Stimulated activated CD8-positive, alpha-beta memory T cell treated with anti-CD3 and anti-CD28 coated beads, Interleukin-7, amount 100 ng/mL, for 4 hours (primary cell): ENCODE data around the gene GSTO2.

Source experiments
- DNase-seq, 2 donors: peaks; one replicate each; pipeline ENCODE4 v3.0.0-alpha.2; 2020; ENCODE audit warnings: low read depth in 2 of 2

Gene GSTO2

GRCh38 chr10:104325436-104326435 is 56.8 kb downstream of the GSTO2 start:
- no peak for DNase-seq

DNA sequence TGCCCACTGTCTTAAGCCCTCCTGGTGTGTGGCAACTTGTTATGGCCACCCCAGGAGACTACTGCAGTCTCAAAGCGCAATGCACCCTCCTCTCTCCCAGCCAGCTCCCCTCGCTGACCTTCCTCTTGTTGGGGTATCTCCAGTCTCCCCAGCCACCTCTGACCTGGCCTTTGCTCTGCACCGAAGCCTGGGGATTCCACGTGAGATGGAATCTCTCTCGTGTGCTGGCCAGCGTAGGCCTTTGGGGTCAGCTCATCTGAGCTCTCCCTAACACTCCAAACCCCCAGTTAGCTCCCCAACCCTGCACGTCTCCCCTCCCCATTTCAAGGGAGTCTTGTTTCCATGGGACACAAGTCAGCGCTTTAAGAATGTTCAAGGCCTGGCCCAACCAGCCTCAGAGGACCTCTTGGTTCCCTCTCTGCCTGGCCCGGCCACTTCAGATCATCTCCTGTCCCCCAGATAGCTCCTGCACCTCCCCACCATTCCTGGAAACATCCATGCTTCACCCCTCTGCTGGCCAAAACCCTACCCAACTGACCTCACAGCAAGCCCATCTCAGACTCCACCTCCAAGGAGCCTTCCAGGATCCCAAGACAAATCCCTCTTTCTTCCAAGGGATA is 58.1 kb downstream of the GSTO2 start:
- DNase-seq, result no peak

GRCh38 chr10:104327745-104328645 is 59.0 kb downstream of the GSTO2 start:
- no peak for DNase-seq

- no peak for DNase-seq
Observed at GRCh38 chr10:104328646-104328895, 59.6 kb downstream of the GSTO2 start.

GRCh38 chr10:104328896-104329710 is 60.1 kb downstream of the GSTO2 start:
- peak; percentile 76 to 81 for DNase-seq

DNA sequence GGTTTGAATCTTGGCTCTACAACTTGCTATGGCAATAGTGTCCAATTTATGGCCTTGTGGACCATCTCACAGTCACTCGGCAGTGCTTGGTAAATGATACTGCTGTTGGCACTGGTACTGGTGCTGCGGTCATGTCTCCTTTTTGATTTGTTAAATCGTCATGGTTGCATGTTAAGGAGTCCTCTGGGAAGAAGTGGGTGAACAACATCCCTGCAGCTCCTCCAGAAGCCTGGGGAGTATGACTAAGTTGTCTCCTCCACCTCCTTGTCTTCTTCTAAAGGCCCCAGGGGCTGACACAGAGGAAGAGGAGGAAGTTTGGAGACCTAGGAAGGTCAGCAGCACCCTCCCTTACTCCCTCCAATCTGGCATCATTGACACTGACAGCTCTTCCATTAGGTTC is 60.8 kb downstream of the GSTO2 start:
- DNase-seq, result no peak

- no peak for DNase-seq
Observed at GRCh38 chr10:104330168-104331110, 61.5 kb downstream of the GSTO2 start.

DNA sequence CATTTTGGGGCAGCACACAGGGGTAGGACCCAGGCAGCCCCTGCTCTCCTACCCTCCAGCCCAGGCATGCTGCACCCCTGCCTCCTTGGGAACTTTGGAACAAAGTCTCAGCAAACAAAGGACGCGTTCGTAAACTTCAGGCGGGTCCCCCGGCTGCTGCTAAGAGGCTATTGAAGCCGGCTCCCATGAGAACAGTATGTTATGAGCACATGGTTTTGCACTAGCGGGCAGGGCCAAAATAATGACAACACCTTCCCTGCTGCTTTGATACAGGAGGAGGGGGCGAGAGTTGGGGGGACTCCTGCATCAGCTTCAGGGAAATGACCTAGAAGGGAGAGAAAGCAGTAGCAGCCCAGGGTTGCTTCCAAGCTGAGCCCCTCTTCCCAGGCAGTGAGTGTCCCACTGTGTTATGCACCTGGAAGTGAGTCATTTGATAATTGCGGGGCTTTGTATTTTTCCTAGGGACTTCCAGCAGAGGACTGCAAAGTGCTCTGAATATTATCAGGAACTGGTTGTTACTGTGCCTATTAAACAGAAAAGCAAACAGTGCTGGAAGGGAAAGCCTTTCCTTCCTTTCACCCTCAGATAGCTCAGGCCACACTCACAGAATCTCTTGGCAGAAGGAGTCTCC is 62.3 kb downstream of the GSTO2 start:
- DNase-seq, result no peak

GRCh38 chr10:104332243-104333031 is 63.5 kb downstream of the GSTO2 start:
- no peak for DNase-seq

DNA sequence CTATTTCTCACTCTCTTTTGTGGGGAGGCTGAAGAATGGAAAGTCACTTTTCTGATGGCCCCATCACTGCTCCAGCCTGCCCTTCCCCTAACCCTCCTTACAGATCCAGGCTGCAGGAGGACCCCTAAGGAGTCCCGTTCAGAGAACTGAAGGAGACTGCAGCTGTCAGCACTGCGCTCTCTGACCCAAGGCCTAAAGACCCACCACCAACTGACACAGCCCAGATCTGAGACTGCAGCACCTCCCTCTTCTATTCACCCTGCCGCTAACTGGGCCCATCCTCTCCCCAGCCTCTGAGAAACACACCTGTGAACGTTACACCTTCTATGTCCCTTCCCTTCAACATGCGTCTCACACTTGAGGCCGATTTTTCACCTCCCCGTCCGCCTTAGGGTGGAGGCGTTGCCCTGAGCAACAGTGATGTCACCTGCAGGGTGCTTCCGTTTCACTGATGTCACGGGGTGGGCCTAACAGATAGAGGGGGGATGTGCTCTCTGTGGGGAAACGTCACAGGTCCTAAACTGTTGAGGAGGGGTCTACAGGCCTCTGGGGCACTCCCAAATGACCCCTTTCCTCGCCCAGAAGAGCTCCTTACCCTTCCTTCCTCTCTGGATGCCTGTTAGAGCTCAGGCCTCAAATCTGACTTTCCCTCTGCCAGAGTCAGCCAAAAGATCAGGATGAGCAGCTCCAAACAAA is 64.2 kb downstream of the GSTO2 start:
- peak; percentile 44 to 74 for DNase-seq

- no peak for DNase-seq
Observed at GRCh38 chr10:104333728-104334373, 64.9 kb downstream of the GSTO2 start.

DNA sequence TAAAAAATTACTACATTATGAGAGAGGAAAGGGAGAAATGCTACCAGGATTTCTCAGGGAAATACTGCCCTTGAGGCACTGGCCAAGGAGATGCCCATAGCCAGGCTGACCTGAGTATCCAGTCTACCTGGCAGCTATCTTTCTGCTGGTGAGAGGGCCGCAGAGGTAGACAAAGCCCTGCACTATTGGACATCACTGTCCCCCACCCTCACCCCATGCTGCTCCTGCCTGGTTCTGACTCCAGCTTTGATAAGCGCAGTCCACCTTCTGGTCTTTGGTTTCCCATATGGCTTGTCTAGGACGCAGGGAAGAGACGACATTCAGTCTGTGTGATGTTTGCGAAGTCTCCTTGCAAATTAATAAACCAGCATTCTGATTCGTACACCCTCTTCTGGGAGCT is 65.6 kb downstream of the GSTO2 start:
- no peak for DNase-seq

DNA sequence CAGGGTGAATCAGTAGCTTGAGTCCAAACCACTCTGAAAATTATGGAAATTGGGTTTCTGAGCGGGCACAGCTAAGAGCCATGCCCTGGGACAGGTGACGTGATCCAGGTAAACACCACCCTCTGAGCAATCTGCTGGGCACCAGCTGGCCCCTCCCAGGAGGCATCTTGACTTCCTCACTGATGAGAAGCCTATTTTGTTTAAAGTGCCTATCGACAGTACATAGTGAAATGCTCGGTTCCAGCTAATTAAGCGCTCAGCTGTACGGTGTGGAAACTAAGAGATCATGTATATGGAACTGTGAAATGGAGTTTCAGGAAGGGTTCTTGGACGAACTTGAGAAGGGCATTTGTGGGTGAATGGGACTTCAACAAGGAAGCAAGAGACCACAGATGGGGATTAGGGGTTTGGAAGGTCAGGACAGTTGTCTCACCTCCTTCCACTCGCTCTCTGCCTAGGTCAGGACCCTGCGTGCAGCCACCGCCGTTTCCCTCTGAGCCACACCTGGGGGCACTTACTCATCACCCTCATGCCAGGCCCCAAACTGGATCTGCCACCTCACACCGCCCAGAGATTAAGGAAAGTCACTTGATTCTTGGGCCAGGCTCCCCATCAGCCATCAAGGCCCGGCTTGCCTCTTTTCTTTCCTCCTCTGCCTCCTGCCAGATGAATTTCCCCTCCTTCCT is 66.1 kb downstream of the GSTO2 start:
- no peak for DNase-seq

DNA sequence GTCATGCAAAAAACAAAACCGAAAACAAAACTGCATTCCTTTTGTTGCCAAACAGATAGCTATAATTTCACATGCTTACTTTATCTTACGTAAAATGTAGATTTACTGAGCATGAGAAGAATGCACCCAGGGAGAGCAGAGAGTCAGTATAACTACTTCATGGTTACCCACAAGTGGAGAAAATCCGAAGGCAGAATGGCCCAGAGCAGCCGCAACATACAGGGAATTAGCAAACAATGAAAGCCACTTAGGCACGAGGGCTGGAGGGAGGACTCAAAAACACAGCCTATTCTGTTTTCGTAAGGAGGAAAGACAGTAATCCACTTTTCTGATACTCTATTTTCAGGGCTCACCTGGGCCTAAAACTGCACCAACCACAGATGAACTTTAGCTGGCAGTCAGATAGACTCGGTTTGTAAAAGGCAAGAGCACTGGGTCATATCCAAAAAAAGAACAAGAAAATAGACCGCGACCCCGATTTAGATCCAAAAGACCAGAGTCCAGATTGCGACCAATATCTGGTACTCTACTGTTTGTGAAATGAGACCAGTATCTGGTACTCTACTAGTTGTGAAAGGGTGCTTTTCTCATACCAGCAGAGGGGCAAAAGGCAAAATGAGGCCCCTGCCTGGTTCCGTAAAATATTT is 68.0 kb downstream of the GSTO2 start:
- no peak for DNase-seq

DNA sequence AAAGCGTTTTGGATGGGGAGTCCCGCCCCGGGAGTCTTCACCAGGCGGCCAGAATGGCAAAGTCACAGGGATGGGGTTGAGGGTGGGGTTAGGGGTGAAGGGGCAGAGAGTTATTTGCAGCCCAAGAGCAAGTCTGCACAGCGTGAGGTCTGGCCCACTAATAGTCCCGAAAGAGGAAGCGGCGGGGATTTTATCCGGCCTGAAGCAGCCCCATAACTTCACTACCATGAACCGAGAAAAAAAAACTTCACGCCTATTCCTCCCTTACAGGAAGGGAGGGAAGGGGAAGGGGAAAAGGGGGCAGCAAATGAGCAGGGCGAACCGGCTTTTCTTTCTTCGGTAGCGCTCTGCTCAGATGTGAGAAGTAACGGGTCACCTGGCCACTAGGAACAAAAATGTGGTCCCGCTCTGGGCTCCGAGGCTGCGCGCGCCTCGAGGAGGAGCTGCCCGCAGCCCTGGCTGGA is 68.6 kb downstream of the GSTO2 start:
- no peak for DNase-seq

- DNase-seq, result peak; percentile 56 to 72
Observed at GRCh38 chr10:104337985-104338735, 69.2 kb downstream of the GSTO2 start, which contains the start of gene ITPRIP. Gene ITPRIP, minus strand, starts transcription at chr10:104338465. Its CDS starts 22,414 bp downstream, at chr10:104316051.
